ENCODE measurements around the gene TAX1BP3.
A peak's percentile ranks its signal among the peaks of the same experiment; 100 is the strongest.

TAX1BP3 gene

DNA sequence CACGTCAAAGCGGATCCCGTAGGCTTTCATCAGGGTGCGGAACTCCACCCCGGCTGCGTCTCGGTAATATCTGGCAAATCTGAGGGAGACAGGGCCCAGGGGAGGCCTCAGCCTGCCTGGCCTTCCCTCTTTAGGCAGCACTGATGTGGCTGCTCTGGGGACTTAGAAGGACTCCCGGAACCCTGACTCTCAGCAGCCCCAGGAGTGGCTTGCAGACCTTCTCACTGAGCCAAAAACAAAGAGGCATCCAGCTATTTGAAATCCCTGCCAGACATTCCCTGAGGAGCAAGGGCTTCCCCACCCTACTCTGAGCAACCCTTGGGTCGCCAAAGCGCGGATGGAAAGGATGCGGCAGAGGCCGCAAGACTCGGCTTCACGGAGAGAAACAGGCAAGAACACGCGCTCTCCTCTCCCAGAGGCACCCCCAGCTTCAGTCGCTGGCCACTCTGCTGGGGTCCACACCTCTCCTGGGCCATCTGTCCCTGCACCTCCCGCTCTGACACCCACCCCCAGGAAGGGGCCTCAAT is 19.7 kb upstream of the TAX1BP3 start:
- DNase-seq (ENCODE audit: low spot score), result no peak

DNA sequence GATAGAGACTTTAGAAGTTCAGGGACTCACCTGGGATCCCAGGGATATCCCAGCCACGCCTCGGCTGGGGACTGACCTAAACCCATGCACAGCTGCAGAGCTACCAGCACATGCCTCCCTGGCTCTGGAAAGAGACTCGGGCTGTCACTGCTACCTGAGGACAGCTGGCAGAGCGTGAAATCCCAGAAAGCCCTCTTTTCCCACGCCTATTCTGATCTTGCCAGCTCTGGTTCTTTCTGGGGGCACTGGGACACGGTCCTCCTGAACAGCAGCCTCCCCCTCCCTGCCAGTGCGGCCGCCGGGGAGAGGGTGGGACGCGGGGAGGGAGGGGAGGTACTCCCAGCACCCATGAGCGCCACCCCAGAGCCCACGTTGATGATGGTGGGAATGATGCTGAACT is 16.8 kb upstream of the TAX1BP3 start:
- DNase-seq (ENCODE audit: low spot score), result no peak

DNA sequence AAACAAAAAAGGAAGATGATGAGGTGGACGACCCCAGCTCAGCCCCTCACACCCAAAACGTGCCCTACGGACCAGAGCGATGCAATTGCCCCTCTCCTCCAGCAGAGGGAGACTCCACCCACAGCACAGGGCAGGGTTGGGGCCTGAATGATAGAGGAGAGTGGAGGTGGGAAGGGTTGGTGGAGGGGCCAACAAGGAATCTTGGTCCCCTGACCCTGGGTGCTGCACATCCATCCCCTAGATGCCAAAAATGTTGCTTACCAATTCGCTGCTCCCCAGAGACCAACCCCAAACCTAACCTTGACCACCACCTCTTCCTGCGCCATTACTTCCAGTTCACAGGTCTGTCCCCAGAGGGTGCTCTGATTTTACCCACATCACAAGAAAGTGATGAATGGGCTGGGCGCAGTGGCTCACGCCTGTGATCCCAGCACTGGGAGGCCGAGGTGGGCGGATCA is 14.7 kb upstream of the TAX1BP3 start:
- peak; percentile 75 for DNase-seq (ENCODE audit: low spot score)

DNA sequence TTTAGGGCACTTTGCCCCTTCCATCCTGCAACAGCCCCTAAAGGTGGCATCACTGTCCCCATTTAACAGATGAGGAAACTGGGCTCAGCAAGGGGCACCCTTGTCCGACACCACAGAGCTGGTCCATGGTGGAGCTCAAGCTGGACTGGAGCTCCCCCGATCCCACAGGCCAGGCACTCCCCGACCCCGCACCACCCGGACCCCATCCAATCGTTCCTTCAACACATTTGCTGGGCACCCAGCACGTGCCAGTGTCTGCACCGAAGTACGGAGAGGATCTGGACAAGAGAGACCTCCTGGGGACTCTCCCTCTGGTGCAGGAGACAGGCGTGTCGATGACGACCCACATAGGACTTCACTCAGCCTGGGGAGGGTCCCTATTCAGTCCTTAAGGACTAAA is 13.7 kb upstream of the TAX1BP3 start:
- DNase-seq (ENCODE audit: low spot score), result no peak

DNA sequence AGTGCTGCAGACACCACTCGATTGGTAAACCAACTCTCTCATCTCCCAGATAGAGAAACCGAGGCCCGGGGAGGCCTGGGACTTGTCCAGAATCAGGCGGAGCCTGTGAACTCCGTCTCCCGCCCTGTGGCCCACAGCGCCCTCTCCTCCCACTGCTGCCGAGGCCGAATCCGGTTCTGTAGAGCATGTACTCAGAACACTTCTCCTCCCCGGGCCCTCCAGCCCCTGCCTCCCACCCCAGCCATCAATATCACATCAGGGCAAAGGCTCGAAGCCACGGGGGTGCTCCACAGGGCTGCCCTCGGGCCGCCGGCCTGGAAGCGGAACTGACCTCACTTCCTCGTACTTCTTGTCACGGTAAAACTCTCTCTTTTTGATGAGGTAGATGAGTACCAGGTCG is 13.2 kb upstream of the TAX1BP3 start:
- no peak for DNase-seq (ENCODE audit: low spot score)

DNA sequence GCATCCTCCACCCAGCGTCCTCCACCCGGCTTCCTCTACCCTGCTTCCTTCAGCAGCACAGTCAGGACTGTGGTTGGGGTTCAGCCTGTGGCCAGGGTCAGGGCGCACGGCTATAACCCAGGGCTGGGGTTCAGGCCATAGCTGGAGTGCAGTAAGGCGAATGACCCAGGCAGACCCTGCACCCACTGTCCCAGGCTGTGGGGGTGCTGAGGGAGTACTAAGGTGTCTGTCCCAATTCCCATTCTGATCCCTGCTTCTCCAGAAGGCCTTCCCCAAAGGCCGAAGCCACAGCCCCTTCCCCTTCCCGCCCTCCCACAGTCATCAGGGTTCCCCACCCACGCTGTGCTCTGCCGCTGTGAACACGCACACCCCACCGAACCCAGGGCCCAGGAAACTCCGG is 12.7 kb upstream of the TAX1BP3 start:
- DNase-seq (ENCODE audit: low spot score), result no peak

DNA sequence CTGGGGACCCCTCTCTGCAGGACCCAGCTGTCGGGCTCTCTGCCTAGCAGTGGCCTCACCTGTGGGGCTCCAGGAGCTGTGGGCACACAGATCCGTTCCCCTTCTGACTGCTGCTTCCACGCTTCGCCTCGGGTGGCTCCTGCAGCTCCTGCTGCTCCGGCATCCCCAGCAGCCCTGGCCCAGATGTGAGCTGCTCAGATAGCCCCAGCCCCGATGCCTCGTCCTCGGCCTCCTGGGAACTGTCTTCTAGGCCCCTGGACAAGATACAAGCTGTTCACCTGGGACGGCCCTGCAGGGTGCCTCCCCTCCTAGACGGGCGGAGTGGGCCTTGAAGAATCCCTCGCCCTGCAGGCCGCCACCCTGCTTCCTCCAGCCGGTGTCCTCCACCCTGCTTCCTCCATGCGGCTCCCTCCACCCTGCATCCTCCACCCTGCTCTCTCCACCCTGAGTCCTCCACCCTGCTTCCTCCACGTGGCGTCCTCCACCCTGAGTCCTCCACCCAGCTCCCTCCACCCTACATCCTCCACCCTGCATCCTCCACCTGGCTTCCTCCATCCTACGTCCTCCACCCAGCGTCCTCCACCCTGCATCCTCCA is 11.3 kb upstream of the TAX1BP3 start:
- no peak for DNase-seq (ENCODE audit: low spot score)

DNA sequence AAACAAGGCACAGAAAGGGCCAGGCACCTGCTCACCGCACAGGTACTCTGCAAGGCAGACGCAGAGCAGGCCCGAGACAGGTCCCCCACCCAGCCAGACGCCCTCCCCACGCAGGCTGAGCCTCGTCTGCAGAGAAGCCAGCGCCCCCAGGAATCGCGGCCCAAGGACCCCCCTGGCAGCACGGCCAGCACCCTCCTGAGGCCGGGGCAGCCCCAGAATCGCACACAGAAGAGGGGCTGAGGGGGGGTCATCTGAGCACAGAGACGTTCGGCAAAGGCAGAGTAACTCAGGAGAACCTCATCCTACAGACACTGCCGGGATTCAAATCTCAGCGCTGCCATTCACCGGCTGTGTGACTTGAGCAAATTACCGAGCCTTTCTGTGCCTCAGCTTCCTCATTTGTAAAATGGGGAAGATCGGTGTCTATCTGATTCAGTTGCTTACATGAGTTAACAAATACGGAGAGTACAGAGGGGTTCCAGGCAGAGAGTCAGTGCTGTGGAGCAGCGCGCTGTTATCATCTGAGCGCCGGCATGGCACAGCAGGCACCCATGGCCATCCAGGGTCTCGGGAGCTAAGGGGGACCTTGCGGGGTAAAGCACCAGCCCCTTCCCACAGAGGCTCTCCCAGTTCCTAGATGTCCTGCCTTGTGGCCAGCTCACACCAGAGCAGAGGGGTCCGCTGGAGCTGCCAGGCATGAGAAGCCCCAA is 10.6 kb upstream of the TAX1BP3 start:
- no peak for DNase-seq (ENCODE audit: low spot score)

DNA sequence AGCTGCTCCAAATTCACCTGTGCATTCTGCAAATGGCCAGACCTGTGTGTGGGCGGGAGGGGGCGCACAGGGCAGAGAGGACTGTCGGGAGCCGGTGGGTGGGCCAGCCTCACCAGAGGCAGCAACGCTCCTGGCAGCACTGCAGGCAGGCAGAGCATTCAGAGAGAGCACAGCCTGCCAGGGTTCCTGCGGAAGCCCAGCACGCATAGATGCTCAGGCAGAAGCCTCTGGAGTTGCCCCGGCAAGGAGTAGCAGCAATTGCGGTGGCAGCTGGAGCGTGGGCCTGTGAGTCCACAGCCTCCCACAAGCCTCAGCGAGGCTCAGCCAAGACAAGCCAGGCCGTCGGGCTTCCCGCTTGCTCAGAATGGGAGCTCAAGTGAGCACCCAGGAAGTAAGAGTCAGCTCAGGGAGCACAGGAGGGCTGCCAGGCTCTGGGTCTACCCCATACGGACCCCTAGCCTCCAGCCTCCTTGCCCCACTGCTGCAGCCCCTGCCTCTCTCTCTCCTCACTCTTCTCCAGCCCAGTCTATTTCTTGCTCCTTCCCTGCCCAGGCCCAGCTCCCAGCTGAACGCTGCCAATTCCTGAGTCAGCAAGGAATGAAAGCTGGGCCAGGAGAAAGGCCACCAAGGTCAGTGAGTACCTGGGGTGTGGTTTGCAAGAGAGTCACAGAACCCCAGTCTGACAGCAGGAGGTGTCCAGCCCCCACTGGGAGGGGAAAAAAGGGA is 9.9 kb upstream of the TAX1BP3 start:
- no peak for DNase-seq (ENCODE audit: low spot score)

DNA sequence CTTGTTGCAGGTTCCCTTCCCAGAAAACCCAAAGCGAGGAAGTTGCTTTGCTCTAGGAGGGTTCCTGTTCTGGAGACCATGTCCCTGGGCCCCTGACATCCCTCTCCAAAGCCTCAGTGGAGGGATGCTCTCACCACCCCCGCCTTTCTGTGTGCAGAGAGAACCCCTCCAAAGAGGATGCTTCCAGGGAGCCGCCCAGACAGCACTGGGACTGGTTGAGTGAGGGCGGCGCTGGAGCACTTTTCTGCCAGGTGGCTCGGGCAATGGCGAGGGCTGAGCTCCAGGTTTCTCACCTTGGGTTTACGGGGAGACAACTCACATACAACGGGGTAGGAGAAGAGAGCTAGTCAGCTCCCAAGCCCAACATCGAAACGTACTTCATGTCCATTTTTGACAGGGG is 7.5 kb upstream of the TAX1BP3 start:
- DNase-seq (ENCODE audit: low spot score), result no peak

DNA sequence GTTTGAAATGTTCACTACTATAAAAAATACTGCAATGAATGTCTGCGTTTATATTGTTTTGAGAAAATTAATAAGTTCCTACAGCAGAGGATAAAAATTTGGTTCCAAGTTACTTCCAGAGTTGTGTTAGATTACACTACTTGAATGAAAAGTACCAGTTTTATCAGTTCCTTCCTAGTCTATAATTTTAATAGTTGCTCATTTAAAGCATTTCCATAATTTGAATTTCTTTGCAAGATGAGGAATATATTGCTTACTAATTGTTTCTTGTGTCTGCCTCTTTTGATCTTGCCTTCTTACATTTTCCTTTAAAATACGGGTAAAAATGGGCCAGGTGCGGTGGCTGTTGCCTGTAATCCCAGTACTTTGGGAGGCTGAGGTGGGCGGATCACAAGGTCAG is 4.2 kb upstream of the TAX1BP3 start:
- no peak for DNase-seq (ENCODE audit: low spot score)

DNA sequence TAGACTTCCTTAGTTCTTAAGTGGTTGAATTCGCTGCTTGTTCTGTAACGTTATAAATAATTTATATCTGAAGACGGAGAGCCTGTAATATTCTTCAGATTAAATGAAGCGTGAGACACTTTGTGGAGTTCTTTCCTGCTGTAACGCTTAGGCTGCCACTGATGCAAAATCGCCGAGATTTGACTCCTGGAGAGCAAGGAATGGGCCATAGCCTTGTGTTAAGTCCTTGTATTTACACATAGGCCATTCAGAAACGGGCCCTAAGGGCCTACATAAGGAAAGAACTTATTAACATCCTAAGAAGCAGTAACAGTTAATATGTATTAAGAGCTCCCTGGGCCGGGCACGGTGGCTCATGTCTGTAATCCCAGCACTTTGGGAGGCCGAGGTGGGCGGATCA is 1.2 kb upstream of the TAX1BP3 start:
- DNase-seq (ENCODE audit: low spot score), result no peak

DNA sequence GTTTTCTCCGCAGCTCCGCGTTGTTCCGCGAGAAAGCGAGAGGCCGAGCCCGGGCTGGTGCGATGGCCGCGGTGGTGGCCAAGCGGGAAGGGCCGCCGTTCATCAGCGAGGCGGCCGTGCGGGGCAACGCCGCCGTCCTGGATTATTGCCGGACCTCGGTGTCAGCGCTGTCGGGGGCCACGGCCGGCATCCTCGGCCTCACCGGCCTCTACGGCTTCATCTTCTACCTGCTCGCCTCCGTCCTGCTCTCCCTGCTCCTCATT is 638 bp upstream of the TAX1BP3 start:
- no peak for DNase-seq (ENCODE audit: low spot score)

DNA sequence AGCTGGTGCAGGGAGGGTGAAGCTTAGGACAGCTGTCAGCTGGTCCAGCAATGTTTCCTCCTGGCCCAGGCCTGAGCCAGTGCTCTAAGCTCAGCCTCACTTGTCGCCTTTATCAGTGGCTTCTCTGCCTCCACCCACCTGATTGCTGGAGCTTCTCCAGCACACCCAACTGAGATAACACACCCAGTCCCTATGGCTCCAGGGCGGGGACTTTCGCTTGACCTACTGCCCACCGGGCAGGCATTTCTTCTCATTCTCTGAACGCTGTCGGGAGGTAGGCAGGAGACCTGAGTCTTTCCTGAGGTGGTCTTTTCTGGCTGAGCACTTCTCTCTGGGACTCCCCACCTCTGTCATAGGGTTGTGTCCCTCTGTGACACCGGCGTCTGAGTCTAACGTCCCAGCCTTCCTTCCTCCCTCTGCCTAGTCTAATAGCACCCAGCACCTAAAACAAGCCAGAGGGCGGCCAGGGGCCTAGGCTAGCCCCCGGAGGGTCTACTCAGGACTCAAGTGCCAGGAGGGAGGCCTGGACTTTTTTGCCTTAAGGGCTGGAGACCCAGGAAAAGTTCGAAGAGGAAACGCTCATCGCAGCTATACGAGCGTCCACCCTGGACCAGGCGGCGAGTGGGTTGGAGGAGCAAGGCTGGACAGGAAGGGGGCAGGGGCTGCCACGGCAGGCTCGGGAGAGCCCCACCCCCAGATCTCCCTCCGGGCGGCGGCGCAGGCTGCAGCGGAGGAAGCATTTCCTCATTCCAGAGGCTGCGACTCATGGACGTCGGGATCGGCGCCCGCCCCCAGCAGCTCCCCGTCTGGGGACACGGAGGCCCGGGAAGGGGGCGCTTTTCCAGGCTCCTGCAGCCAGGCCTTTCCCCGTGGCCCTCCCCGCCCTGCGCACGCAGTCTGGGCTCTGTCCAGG is 756 bp downstream of the TAX1BP3 start:
- DNase-seq (ENCODE audit: low spot score), result peak; percentile 69

DNA sequence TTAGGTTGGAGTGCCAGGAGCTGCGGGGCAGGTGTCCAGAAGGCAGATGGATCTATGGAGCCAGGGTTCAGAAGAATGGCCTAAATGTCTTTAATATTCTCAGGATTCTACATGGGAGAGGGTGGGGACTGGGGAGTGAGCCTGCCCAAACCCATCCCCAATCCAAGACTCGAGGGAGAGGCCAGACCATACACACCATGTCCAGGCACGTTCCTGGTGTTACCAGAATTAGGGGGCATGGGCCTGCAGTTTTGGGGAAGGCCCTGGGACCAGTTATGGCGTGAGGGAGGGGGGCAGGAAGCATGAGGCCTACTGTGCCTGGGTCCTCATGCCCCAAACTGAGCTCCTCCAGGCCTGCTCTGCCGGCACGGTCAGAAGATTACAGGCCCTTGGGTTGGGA is 1.9 kb downstream of the TAX1BP3 start:
- DNase-seq (ENCODE audit: low spot score), result no peak

DNA sequence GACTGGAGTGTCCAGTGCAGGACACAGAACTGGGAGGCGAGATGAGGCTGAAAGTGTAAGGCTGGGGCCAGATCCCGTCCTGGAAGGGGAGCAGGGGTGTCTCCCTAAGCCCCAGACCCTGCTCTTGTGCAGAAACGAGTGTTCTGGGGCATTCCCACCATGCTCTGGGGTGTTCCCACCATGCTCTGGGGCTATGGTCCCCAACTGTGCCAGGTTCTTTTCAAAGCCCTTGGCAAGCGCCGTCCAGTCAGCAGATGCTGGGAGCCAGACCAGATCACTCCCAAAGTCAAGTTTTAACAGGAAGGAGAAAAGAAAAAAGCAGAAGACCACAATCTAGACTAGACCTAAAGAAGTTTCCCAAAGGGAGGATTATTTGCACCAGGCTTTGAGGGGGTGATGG is 2.5 kb downstream of the TAX1BP3 start:
- DNase-seq (ENCODE audit: low spot score), result no peak

DNA sequence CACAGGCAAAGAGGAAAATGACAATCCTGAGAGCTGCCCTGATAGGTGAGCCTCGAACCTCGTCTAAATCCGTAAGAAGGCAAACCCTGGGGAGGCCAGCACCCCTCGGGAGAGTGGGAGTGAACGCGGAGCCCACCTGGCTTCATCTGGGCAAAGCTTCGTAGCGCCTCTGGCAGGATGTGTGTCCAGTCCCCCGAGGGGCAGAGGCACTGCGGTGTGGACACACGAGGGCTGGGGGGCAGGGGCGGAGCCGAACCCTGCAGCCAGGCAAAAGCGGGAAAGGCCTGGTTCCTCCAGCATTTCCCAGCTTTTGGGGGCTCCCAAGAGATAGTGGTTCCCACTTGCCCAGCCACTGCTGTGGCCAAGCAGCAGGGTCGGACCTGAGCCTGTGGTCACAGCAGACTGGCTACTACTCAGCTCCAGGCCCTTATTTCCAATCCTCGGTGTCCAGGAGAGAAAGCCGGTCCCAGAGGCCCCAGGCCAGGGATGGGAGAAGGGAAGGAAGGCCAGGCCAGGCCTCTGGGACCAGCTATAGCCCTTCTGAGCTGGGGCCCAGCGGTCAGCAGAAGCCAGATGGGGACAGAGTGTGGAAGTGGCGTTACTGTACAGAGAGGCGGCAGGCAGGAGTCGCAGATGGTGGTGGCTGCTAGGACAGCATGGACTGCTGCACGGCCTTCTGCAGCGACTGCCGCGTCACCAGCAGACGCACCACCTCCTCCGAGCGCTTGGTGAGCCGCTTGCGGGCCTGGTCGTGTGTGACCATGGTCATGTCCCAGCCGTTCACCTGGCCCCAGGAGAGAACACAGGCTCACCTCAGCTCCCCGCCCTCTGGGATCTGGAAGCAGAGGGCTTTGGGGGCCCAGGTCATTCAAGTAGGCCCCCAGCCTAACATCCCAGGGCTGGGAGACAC is 5.0 kb downstream of the TAX1BP3 start:
- no peak for DNase-seq (ENCODE audit: low spot score)

DNA sequence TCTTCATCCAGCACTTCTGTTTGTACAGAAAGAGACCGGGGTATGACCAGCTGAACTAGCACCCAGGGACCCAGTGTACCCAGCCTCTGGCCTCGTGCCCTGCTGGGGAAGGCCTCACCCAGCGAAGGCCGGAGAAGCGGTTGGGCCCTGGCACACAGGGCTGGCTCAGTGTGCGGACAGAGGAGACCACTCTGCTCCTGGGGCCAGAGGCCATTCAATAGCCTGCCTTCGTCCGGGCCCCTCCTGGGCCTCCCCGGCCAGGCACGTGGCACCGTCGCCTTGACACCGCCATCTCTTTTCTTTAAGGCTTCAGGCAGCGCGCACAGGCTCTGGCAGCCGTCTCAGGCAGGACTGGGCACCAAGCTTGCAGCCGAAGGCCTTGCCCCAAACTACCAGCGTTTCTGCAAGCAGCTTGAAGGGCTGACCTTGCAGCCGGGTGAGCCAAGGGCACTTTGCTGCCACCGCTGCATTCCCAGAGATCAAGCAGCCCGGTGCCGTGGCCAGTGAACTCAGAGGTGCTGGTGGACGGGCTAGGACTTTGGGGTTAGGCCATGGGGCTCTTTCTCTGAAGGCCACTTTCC is 8.0 kb downstream of the TAX1BP3 start:
- DNase-seq (ENCODE audit: low spot score), result no peak

DNA sequence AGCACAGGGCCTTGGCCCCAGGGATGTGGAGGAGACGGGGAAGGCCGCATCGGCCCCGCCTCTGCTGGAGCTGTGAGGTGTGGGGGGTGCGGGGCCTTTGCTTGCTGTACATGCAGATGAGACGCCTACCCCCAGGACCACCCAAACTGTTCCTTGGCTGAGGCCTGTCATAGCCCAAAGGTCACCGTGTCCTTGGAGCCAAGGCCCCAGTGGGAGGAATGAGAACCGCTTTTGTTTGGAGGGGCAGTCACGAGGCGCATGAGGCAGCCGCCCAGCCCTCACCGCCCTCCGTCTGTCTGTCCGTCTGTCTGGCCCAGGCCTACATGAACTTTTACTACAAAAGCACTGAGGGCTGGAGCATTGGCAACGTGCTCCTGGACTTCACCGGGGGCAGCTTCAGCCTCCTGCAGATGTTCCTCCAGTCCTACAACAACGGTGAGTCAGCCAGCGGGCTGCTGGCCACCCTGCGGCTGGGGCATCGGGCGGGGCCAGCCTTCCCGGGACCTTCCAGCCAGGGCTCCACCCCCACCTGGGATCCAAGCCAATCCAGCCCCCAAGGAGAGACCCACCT is 8.8 kb downstream of the TAX1BP3 start:
- no peak for DNase-seq (ENCODE audit: low spot score)

DNA sequence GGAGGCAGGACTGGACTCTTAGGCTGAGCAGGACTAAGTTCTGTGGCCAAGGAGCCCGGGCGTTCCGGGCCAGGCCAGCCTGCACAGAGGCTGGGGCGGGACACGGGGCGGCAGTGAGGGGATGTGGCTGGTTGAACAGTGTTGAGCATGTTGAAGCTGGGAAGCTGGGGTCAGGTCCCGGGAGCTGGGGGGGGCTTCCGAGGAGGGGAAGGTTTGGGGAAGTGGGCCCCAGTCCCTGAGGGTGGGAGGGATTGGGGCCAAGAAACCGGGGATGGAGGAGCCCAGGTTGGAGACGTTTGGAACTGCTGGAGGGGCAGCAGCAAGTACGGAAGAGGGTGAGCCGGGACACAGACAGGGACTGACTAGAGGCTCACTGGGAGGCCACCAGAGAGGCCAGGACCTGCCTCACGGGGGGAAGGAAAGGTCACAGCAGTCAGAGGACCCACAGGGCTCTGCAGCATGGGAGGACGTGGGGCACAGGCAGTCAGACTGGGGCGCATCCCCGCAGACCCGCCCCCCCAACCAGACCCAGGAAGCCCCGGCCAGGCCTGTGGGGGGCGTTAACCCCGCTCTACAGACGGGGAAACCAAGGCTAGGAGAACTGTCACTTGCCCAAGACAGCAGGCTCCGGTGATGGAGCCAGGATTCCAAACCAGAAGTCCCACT is 9.5 kb downstream of the TAX1BP3 start:
- DNase-seq (ENCODE audit: low spot score), result no peak
